Activated CD4-positive, alpha-beta memory T cell treated with anti-CD3 and anti-CD28 coated beads, Interleukin-2, amount 10 ng/mL, durations not matched to agents 7 days and 5 days (primary cell): ENCODE data around the gene VILL. TPM values are rescaled to one million over a fixed set of nuclear protein-coding genes. Genes with fewer than 3 reads are reported as not detected.
"Not testable (repeated sequence)": the region's sequence is repeated elsewhere in the genome, so short reads cannot be mapped to it uniquely, and the experiment has no call there.

ENCODE experiments used
- CTCF ChIA-PET: fragments of 350-600 bp; sonication (Branson Sonifier 250); formaldehyde crosslinking; loops from one replicate; lab custom pipeline; 2021; ENCODE audit warnings: antibody characterized with exemption, inconsistent platforms; lab: Charles Lee
- POLR2A ChIA-PET: fragments of 350-600 bp; sonication (Branson Sonifier 250); formaldehyde crosslinking; loops from one replicate; lab custom pipeline; 2021; ENCODE audit warnings: antibody characterized with exemption; lab: Charles Lee
- DNase-seq: peaks from one replicate; pipeline ENCODE4 v3.0.0-alpha.2; 2020
- H3K27ac Mint-ChIP-seq: one replicate; pipeline ENCODE4 v1.8.0; 2021; ENCODE audit warnings: mild to moderate bottlenecking, mixed read lengths
- H3K27me3 Mint-ChIP-seq: one replicate; pipeline ENCODE4 v1.8.0; 2021; ENCODE audit warnings: mixed read lengths
- H3K36me3 Mint-ChIP-seq: one replicate; pipeline ENCODE4 v1.8.0; 2021; ENCODE audit warnings: low read depth, mixed read lengths
- H3K4me1 Mint-ChIP-seq: one replicate; pipeline ENCODE4 v1.8.0; 2021; ENCODE audit warnings: mixed read lengths
- H3K4me3 Mint-ChIP-seq: one replicate; pipeline ENCODE4 v1.8.0; 2021; ENCODE audit warnings: mild to moderate bottlenecking, mixed read lengths
- H3K9me3 Mint-ChIP-seq: one replicate; pipeline ENCODE4 v1.8.0; 2021; ENCODE audit warnings: mixed read lengths
- total RNA-seq, 2 experiments: library from RNA; stranded (reverse); gene quantifications; one replicate each; pipeline ENCODE4 v1.2.3, GENCODE V29; 2021

VILL gene
- total RNA-seq, 2 experiments from 2014 or later = 18.4 to 18.7 TPM

DNA sequence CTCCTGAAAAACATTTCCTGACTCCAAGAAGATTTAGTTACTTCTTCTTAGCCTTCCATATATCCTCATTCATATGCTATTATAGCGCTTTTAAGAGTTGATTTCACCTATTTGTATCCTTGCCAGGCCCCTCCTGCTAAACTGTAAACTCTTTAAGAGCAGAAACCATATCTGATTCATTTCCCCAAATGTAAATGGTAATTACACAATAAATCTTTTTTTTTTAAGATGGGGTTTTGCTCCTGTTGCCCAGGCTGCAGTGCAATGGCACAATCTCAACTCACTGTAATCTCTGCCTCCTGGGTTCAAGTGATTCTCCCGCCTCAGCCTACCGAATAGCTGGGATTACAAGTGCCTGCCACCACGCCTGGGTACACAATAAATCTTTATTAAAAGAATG, 52.9 kb downstream of the VILL start:
- CTCF ChIA-PET = no interaction called here
- Mint-ChIP-seq H3K36me3 (peaks cover 3% of the 10 kb centered on the region), H3K4me1 (peaks cover 20% of the 10 kb centered on the region), H3K4me3 (no peak overlapping the region), H3K27me3 (no peaks in the 10 kb centered on the region), H3K27ac (no peak overlapping the region), H3K9me3 (no peaks in the 10 kb centered on the region)
- DNase-seq = no peak
- POLR2A ChIA-PET = no interaction called here

DNA sequence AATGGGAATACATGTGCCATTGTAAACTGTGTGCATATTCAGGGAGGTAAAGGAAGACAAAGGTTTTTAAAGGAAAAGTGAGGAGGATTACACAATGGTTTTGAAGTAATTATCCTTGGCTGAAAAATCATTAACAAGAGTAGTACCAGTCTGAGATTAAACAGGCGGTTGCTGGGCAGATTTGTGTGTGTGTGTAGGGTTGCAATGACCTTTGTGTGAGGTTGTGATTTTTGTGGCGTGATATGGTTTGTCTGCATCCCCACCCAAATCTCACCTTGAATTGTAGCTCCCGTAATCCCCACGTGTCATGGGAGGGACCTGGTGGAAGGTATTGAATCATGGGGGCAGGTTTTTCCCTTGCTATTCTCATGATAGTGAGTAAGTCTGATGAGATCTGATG, 55.4 kb downstream of the VILL start:
- no peak for DNase-seq
- Mint-ChIP-seq H3K4me1 (no peaks in the 10 kb centered on the region), H3K27me3 (no peaks in the 10 kb centered on the region), H3K9me3 (no peaks in the 10 kb centered on the region), H3K27ac (no peak overlapping the region), H3K4me3 (no peak overlapping the region), H3K36me3 (no peaks in the 10 kb centered on the region)
- ChIA-PET POLR2A (no interaction called here), CTCF (no interaction called here)

DNA sequence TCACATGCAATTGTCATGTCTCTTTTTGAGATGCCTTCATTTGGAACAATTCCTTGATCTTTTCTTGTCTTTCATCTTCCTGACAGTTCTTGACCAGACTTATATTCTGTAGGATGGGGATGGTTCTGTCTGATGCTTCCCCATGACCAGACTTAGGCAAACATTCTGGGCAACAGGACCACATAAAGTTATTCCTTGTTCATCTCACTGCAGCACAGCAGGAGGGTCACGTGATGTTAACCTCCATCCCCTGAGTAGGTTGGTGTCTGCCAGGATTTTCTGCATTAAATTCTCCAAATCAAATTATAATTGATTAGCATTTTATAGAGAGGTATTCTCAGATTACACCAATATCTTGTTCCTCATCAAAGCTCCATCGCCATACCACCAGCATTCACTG, 56.2 kb downstream of the VILL start:
- no peaks in the 10 kb centered on the region for H3K4me1 Mint-ChIP-seq
- ChIA-PET POLR2A (no interaction called here), CTCF (no interaction called here)
- H3K27me3 Mint-ChIP-seq = no peaks in the 10 kb centered on the region
- no peak overlapping the region for H3K4me3 Mint-ChIP-seq
- no peaks in the 10 kb centered on the region for H3K9me3 Mint-ChIP-seq
- no peak for DNase-seq
- H3K36me3 Mint-ChIP-seq = no peaks in the 10 kb centered on the region
- no peak overlapping the region for H3K27ac Mint-ChIP-seq

DNA sequence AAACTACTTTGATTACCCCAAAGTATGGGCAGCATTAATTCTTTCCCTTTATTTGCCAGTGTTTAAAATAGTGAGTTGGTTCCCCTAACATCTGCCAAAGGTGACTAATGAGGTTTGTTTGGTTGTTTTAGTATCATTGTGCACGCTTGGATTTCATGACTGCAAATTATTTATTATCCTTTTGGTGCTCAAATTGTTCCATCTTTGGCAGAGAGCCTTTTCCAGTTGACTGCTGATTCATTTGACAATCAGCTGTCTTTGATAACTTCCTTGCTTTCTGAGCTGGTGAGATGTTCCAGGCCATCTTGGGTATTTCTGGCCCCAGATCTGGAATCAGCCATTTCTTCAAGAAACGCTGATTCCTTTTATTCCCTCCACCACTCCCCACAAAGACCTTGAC, 57.3 kb downstream of the VILL start:
- POLR2A ChIA-PET = no interaction called here
- no peaks in the 10 kb centered on the region for H3K27me3 Mint-ChIP-seq
- H3K27ac Mint-ChIP-seq = no peak overlapping the region
- H3K4me3 Mint-ChIP-seq = no peak overlapping the region
- no peaks in the 10 kb centered on the region for H3K36me3 Mint-ChIP-seq
- no peak for DNase-seq
- CTCF ChIA-PET = no interaction called here
- H3K9me3 Mint-ChIP-seq = no peaks in the 10 kb centered on the region
- no peaks in the 10 kb centered on the region for H3K4me1 Mint-ChIP-seq

DNA sequence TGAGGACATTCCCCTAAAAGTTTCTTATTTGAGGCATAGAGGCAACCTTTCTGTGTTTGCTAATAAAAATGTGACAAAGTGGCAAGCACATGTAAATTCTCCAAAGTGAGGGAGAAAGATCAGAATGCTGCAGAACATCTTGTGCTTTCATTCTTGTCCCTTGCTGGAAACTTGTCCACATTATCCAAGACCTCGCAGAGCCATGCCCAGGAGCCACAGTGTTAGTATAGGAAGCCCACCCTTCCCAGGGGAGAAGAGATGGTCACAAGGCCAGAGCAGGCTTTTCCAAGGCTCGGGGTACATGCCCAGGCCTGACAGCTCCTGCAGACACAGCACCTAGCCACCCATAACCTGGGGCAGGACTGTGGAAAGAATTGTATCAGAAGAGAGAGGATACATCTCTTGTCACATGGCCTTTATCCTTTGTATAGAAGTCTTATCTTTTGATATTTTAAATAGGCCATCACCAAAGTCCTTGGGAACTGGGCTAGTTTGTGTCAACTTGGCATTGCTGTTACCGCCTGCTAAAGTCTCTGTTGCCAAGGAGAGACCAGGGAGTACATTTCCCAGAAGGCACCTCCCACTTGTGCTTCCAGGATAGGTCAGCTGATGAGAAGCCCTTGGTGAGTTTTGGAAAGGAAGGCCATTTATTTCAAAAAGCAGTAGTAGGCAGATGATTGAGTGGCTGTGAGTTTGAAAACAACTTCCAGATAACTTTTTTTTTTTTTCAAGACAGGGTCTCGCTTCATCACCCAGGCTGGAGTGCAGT, 59.0 kb downstream of the VILL start:
- Mint-ChIP-seq H3K36me3 (no peaks in the 10 kb centered on the region), H3K4me3 (no peak overlapping the region), H3K27me3 (no peaks in the 10 kb centered on the region), H3K27ac (no peak overlapping the region), H3K9me3 (no peaks in the 10 kb centered on the region), H3K4me1 (peaks cover 4% of the 10 kb centered on the region)
- POLR2A ChIA-PET = no interaction called here
- CTCF ChIA-PET = no interaction called here
- DNase-seq = no peak

DNA sequence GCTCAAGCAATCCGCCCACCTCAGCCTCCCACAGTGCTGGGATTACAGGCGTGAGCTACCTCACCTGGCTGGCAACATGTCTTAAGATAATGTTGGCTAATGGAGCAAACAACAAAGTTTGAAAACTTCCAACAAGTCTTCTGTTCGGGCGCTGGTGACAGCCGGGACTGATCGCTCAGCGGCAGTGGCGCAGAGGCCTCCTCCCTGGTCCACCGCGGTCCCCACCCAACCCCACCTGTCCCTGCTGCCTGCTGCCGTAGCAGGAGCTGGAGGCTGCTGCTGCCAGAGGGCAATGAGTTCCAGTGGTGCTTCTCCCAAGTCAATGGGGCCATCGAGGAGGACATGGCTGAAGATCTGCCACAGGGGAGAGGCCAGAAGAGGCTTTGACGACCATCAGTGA, 60.5 kb downstream of the VILL start:
- no peaks in the 10 kb centered on the region for H3K27me3 Mint-ChIP-seq
- POLR2A ChIA-PET = no interaction called here

DNA sequence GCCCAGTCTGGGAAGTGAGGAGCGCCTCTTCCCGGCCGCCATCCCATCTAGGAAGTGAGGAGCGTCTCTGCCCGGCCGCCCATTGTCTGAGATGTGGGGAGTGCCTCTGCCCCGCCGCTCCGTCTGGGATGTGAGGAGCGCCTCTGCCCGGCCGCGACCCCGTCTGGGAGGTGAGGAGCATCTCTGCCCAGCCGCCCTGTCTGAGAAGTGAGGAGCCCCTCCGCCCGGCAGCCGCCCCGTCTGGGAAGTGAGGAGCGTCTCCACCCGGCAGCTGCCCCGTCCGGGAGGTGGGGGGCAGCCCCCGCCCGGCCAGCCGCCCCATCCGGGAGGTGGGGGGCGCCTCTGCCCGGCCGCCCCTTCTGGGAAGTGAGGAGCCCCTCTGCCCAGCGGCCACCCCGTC, 62.7 kb downstream of the VILL start:
- DNase-seq, H3K27ac Mint-ChIP-seq, CTCF ChIA-PET, H3K9me3 Mint-ChIP-seq, POLR2A ChIA-PET, H3K4me3 Mint-ChIP-seq, H3K36me3 Mint-ChIP-seq, H3K27me3 Mint-ChIP-seq: not testable (repeated sequence)
- H3K4me1 Mint-ChIP-seq = peaks cover 10% of the 10 kb centered on the region

More for the DNA sequence above, 60.5 kb downstream of the VILL start:
- H3K36me3 Mint-ChIP-seq = no peaks in the 10 kb centered on the region
- H3K27ac Mint-ChIP-seq = no peak overlapping the region
- DNase-seq = no peak
- no peaks in the 10 kb centered on the region for H3K9me3 Mint-ChIP-seq
- peaks cover 10% of the 10 kb centered on the region for H3K4me1 Mint-ChIP-seq
- CTCF ChIA-PET = no interaction called here
- no peak overlapping the region for H3K4me3 Mint-ChIP-seq

DNA sequence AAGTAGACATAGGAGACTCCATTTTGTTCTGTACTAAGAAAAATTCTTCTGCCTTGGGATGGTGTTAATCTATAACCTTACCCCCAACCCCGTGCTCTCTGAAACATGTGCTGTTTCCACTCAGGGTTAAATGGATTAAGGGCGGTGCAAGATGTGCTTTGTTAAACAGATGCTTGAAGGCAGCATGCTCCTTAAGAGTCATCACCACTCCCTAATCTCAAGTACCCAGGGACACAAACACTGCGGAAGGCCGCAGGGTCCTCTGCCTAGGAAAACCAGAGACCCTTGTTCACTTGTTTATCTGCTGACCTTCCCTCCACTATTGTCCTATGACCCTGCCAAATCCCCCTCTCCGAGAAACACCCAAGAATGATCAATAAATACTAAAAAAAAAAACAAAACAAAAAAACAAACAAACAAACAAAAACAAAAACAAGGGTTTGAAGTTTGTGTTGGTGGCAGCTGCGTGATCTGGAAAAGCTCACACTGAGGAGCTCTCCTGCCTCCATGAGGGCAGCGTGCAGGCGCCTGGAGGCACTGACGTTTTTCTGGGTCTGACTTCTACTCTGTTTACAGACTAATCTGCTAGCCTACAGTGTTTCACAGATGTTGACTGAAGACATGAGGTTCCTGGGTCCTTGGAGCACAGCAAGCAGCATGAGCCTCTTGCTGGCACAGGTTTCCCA, 63.4 kb downstream of the VILL start:
- H3K36me3 Mint-ChIP-seq, CTCF ChIA-PET, H3K9me3 Mint-ChIP-seq, DNase-seq, H3K27me3 Mint-ChIP-seq, H3K4me3 Mint-ChIP-seq, POLR2A ChIA-PET, H3K27ac Mint-ChIP-seq: not testable (repeated sequence)
- peaks cover 10% of the 10 kb centered on the region for H3K4me1 Mint-ChIP-seq

DNA sequence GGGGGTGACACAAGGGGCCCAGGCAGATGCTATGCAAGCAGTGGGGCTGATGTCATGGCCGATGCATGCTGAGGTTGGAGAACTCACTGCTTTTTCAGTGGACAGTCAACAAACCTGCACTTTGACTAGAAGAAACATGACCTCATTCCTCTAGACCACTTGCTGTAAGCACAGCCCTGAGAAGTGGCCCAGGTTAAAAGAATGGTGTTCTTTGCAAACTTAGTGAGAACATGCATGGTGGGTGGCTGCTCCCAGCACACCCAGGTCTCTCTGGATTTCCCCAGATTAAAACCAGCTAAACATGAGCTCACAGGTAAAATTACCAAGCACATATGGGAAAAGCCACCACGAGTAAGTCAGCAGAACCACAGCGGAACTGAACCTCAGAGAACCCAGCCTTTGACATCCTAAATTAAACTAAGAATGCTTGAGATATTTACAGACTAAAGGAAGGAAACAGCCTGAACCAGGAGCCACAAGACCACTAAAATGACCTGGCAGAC, 64.0 kb downstream of the VILL start:
- ChIA-PET CTCF (interaction anchor here (0.7 kb wide), 1 partner anchor 80 kb away, joined by 3 read pairs; no protein-coding TSS in a partner anchor), POLR2A (no interaction called here)
- Mint-ChIP-seq H3K36me3 (no peaks in the 10 kb centered on the region), H3K27me3 (no peaks in the 10 kb centered on the region), H3K4me3 (no peak overlapping the region), H3K27ac (no peak overlapping the region), H3K4me1 (peaks cover 10% of the 10 kb centered on the region), H3K9me3 (no peaks in the 10 kb centered on the region)
- no peak for DNase-seq

Other genes starting within 250 kb of the VILL start
- 1 to 10 TPM; 2.0 to 4.1 TPM for gene CTDSPL, start 128.9 kb upstream of the VILL start, total RNA-seq
- gene PLCD1, start 38.9 kb downstream of the VILL start, total RNA-seq = 10 to 100 TPM; 36.2 to 38.0 TPM
- gene DLEC1, start 48.4 kb downstream of the VILL start, total RNA-seq = 1 to 10 TPM; 3.8 to 4.2 TPM
- gene ACAA1, start 146.3 kb downstream of the VILL start, total RNA-seq = 10 to 100 TPM; 76.8 to 77.5 TPM
- 10 to 100 TPM; 87.9 to 91.3 TPM for gene MYD88, start 147.9 kb downstream of the VILL start, total RNA-seq
- 10 to 100 TPM; 67.5 to 71.3 TPM for gene OXSR1, start 174.8 kb downstream of the VILL start, total RNA-seq